ENCODE measurements around the gene PEX26.

DNA sequence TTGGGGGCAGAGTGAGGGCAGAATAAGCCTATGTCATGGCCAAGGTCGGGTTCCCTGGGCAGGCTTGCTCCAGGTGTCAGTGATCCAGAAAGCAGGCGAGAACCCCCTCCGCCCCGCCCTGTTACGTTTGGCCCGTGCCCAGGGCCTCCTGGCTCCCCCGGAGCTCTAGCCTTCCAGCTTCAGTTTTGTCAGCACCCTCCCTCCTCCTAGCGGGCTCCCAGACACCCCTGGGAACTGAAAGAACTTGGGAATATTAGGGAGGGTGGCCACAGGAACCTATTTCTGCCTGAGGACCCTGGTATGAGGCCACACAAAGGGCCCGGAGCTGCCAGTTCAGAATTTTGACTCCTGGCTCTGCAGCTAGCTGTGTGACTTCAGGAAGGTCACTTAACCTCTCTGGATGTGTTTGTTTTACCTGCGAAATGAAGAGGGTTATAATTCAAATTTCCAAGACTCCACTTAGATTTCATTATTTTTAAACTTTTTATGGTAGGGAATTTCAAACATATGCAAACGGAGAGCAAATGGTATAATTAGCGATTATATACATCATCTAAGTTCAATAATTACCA lies 34.1 kb downstream of the PEX26 start:
- TF ChIP-seq EZH2phosphoT487 (IDR thresholded peaks at IDR 0.05; ENCODE audit: borderline replicate concordance), result no peak
- TF ChIP-seq, protein P1, sequence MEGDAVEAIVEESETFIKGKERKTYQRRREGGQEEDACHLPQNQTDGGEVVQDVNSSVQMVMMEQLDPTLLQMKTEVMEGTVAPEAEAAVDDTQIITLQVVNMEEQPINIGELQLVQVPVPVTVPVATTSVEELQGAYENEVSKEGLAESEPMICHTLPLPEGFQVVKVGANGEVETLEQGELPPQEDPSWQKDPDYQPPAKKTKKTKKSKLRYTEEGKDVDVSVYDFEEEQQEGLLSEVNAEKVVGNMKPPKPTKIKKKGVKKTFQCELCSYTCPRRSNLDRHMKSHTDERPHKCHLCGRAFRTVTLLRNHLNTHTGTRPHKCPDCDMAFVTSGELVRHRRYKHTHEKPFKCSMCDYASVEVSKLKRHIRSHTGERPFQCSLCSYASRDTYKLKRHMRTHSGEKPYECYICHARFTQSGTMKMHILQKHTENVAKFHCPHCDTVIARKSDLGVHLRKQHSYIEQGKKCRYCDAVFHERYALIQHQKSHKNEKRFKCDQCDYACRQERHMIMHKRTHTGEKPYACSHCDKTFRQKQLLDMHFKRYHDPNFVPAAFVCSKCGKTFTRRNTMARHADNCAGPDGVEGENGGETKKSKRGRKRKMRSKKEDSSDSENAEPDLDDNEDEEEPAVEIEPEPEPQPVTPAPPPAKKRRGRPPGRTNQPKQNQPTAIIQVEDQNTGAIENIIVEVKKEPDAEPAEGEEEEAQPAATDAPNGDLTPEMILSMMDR (conservative IDR thresholded peaks at IDR 0.05; ENCODE audit: low read length), result no peak
